Measurements from ENCODE around the gene WHAMM.

WHAMM gene

DNA sequence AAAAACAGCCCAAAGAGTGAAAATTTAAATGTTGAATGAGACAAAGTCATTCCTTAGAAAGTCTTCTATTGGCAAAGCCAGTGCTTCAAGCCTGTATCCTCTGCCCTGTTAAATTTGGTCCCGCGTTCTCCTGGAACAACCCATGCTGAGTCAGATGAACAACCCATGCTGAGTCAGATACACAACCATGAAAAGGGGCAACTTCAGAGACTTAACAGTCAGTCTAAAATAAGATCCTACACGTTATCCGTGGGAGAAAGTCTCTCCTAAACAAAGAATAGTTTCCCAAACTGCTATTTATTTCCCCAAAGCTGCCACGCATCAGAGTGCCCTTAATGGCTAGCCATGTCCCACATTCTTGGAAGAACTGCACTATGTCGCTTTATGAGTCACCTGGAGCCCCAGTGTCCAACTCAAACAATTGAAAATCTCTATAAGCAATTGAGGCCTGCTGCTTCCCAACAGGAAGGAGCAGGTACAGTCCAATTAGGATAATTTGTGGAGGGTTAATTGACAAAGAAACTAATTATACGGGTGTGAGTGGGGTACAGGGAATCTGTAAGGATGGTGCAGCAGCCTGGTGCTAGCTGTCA lies 66.1 kb downstream of the WHAMM start:
- TF ChIP-seq CEBPB (IDR thresholded peaks at IDR 0.05) (no peak), CREB1 (IDR thresholded peaks at IDR 0.05; ENCODE audit: low read depth) (no peak), RAD21 (IDR thresholded peaks at IDR 0.05; ENCODE audit: low read depth) (no peak), EGR1 (IDR thresholded peaks at IDR 0.05) (no peak), ZBTB7A (IDR thresholded peaks at IDR 0.05; ENCODE audit: low read depth) (no peak), TCF12 (IDR thresholded peaks at IDR 0.05; ENCODE audit: low read depth) (no peak), EP300 (IDR thresholded peaks at IDR 0.05; ENCODE audit: borderline replicate concordance) (no peak), FOXM1 (IDR thresholded peaks at IDR 0.05; ENCODE audit: borderline replicate concordance, low read depth) (no peak), YY1 (IDR thresholded peaks at IDR 0.05; ENCODE audit: low read depth) (no peak)
- TF ChIP-seq, protein P1, sequence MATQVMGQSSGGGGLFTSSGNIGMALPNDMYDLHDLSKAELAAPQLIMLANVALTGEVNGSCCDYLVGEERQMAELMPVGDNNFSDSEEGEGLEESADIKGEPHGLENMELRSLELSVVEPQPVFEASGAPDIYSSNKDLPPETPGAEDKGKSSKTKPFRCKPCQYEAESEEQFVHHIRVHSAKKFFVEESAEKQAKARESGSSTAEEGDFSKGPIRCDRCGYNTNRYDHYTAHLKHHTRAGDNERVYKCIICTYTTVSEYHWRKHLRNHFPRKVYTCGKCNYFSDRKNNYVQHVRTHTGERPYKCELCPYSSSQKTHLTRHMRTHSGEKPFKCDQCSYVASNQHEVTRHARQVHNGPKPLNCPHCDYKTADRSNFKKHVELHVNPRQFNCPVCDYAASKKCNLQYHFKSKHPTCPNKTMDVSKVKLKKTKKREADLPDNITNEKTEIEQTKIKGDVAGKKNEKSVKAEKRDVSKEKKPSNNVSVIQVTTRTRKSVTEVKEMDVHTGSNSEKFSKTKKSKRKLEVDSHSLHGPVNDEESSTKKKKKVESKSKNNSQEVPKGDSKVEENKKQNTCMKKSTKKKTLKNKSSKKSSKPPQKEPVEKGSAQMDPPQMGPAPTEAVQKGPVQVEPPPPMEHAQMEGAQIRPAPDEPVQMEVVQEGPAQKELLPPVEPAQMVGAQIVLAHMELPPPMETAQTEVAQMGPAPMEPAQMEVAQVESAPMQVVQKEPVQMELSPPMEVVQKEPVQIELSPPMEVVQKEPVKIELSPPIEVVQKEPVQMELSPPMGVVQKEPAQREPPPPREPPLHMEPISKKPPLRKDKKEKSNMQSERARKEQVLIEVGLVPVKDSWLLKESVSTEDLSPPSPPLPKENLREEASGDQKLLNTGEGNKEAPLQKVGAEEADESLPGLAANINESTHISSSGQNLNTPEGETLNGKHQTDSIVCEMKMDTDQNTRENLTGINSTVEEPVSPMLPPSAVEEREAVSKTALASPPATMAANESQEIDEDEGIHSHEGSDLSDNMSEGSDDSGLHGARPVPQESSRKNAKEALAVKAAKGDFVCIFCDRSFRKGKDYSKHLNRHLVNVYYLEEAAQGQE (IDR thresholded peaks at IDR 0.05; ENCODE audit: low read depth), result no peak
- TF ChIP-seq, protein P2, sequence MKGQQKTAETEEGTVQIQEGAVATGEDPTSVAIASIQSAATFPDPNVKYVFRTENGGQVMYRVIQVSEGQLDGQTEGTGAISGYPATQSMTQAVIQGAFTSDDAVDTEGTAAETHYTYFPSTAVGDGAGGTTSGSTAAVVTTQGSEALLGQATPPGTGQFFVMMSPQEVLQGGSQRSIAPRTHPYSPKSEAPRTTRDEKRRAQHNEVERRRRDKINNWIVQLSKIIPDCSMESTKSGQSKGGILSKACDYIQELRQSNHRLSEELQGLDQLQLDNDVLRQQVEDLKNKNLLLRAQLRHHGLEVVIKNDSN (IDR thresholded peaks at IDR 0.05), result no peak

DNA sequence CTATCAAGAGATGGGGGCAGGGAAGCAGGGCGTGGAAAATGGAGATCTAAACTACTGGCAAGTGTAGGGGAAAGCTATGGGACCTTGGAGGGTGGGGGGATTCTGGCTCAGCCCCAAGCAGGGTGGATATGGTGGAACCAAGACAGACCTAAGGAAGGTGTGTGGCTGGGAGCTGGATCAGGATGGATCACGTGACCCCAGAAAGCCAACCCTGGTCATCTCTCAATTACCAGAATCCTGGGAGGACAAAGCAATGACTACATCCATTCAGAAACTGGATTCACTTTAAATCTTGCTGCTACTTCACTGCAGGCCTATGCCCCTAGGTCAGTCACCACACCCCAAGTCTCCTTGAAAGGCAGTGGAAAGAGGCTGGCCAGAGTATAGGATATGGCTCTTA lies 68.4 kb downstream of the WHAMM start:
- no peak for TF ChIP-seq YY1 (IDR thresholded peaks at IDR 0.05; ENCODE audit: low read depth)
- TF ChIP-seq, protein P3, sequence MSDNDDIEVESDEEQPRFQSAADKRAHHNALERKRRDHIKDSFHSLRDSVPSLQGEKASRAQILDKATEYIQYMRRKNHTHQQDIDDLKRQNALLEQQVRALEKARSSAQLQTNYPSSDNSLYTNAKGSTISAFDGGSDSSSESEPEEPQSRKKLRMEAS (IDR thresholded peaks at IDR 0.05), result no peak
- no peak for TF ChIP-seq TCF12 (IDR thresholded peaks at IDR 0.05; ENCODE audit: low read depth)

DNA sequence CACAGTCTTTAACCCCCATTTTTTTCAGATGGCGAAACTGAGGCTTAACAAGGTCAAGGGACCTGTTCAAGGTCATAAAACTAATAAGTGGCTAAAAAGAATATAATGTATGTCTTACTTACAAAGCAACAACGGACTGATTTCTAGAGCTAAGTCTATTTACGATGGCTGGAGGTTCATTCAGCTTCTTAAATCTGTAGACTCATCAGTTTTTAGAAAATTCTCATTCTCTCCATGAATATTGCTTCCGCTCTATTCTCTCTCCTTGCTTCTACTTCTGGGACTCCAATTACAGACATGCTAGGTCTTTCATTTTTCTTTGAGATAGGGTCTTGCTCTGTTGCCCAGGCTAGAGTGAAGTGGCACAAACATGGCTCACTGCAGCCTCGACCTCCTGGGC lies 68.9 kb downstream of the WHAMM start:
- TF ChIP-seq EP300 (IDR thresholded peaks at IDR 0.05; ENCODE audit: borderline replicate concordance) (no peak), TCF12 (IDR thresholded peaks at IDR 0.05; ENCODE audit: low read depth) (no peak), ZBTB7A (IDR thresholded peaks at IDR 0.05; ENCODE audit: low read depth) (no peak), CREB1 (IDR thresholded peaks at IDR 0.05; ENCODE audit: low read depth) (no peak), EGR1 (IDR thresholded peaks at IDR 0.05) (no peak), CEBPB (IDR thresholded peaks at IDR 0.05) (no peak), YY1 (IDR thresholded peaks at IDR 0.05; ENCODE audit: low read depth) (no peak), NFIC (IDR thresholded peaks at IDR 0.05) (no peak), TEAD4 (IDR thresholded peaks at IDR 0.05) (no peak), TAF1 (IDR thresholded peaks at IDR 0.05; ENCODE audit: low read depth) (no peak), RAD21 (IDR thresholded peaks at IDR 0.05; ENCODE audit: low read depth) (no peak), FOXM1 (IDR thresholded peaks at IDR 0.05; ENCODE audit: borderline replicate concordance, low read depth) (no peak)
- TF ChIP-seq, protein P2 (IDR thresholded peaks at IDR 0.05), result no peak
- TF ChIP-seq, protein P3 (IDR thresholded peaks at IDR 0.05), result no peak
- TF ChIP-seq, protein P1 (IDR thresholded peaks at IDR 0.05; ENCODE audit: low read depth), result no peak

DNA sequence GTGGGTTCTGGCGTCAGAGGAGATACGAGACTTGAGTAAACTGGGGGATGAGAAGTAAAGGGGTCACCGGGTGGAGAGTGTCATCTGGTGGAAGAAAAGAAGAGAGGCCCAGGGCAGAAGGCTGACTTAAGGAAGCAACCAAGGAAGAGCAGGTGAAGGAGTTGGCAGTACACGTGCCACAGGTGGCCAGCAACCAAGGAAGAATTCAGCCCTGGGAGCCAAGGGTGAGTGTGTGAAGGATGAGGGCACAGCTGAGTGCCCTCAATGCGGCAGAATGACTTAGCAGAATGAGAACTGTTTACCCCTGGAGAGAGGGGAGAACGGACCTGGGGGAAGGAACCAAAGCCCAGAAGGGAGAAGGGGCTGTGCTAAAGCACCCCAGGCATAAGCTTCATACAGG lies 71.3 kb downstream of the WHAMM start:
- TF ChIP-seq RAD21 (IDR thresholded peaks at IDR 0.05; ENCODE audit: low read depth) (no peak), ZBTB7A (IDR thresholded peaks at IDR 0.05; ENCODE audit: low read depth) (no peak), NFIC (IDR thresholded peaks at IDR 0.05) (no peak)
- TF ChIP-seq, protein P2 (IDR thresholded peaks at IDR 0.05), result no peak

DNA sequence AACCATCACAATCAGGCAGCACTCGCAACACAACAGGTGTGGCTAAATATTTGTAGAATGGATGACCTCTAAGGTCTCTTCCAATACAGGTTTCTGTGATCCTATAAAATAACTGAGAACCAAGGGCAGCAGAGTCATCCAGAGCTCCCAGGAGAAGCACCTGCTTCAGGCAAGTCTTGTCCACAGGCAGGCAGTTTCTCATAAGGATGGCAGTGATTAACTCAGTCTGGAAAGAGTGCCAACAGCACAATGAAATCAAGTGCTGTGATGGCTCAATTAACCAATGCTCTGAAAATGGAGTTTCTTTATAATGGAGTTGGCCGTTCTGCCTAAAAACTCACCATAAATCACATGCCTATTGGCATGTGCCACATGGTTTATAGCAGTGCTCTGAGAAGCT lies 72.3 kb downstream of the WHAMM start:
- TF ChIP-seq TEAD4 (IDR thresholded peaks at IDR 0.05) (no peak), FOXM1 (IDR thresholded peaks at IDR 0.05; ENCODE audit: borderline replicate concordance, low read depth) (no peak), CREB1 (IDR thresholded peaks at IDR 0.05; ENCODE audit: low read depth) (no peak), TCF12 (IDR thresholded peaks at IDR 0.05; ENCODE audit: low read depth) (no peak), YY1 (IDR thresholded peaks at IDR 0.05; ENCODE audit: low read depth) (no peak), RAD21 (IDR thresholded peaks at IDR 0.05; ENCODE audit: low read depth) (no peak), CEBPB (IDR thresholded peaks at IDR 0.05) (no peak), NFIC (IDR thresholded peaks at IDR 0.05) (no peak)
